ENCODE data around the gene TMEM14A. TPM values are rescaled to one million over a fixed set of nuclear protein-coding genes. Genes with fewer than 3 reads are reported as not detected.

Gene TMEM14A
- total RNA-seq, 3 donors from 2014 or later: 16.5 to 33.2 (median 19.7) TPM

DNA sequence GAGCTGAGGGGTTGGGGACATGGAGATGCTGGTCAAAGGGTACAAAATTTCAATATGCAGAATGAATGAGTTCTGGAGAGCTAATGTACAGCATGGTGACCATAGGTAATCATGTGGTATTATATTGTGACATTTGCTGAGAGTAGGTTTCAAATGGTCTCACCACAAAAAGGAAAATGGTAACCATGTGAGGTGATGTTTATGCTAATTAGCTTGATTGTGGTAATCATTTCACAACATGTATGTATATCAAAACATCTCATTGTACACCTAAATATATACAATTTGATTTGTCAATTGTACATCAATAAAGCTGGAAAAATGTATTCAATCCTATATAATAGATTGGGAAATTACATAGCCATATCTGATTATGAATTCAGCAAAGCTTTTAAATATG is 29.5 kb upstream of the TMEM14A start:
- H3K4me1 ChIP-seq: no peaks in the 10 kb centered on the region
- no peaks in the 10 kb centered on the region for H3K9me3 ChIP-seq
- H3K27me3 ChIP-seq: no peaks in the 10 kb centered on the region
- no peak overlapping the region for H3K27ac ChIP-seq
- H3K4me3 ChIP-seq: no peak overlapping the region
- no peaks in the 10 kb centered on the region for H3K36me3 ChIP-seq
- DNase-seq (ENCODE audit: low spot score in 2 of 2): no peak
- intact Hi-C loops (cut with DNase I; ENCODE audit: low total_unique reads): no loop called here
- TF ChIP-seq POLR2A (IDR thresholded peaks at IDR 0.05) (no peak), POLR2AphosphoS5 (IDR thresholded peaks at IDR 0.05) (no peak), CTCF (IDR thresholded peaks at IDR 0.05) (no peak)

DNA sequence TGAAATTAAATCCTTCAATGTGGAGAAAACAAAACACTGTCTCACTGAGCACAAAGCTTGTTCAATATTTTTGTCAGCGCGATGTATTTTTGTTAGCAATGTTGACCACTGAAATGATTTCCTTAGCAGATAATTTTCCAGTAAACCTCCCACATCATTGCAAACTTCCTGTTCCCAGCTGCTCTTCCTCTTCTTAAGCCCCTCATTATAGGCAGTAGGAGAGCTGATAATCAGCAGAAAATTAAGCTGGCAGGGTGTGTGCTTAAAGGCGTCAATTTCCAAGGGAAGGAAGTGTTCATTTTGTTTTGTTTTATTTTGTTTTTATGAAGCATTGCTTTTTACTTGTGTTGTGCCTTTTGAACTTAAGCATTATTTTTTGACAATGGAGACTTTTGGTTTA is 29.1 kb upstream of the TMEM14A start:
- intact Hi-C loops (cut with DNase I; ENCODE audit: low total_unique reads): no loop called here
- H3K4me3 ChIP-seq: no peak overlapping the region
- H3K27me3 ChIP-seq: no peaks in the 10 kb centered on the region
- H3K9me3 ChIP-seq: no peaks in the 10 kb centered on the region
- H3K27ac ChIP-seq: no peak overlapping the region
- TF ChIP-seq POLR2A (IDR thresholded peaks at IDR 0.05) (no peak), POLR2AphosphoS5 (IDR thresholded peaks at IDR 0.05) (no peak), CTCF (IDR thresholded peaks at IDR 0.05) (no peak)
- DNase-seq (ENCODE audit: low spot score in 2 of 2): no peak
- no peaks in the 10 kb centered on the region for H3K4me1 ChIP-seq
- H3K36me3 ChIP-seq: no peaks in the 10 kb centered on the region

DNA sequence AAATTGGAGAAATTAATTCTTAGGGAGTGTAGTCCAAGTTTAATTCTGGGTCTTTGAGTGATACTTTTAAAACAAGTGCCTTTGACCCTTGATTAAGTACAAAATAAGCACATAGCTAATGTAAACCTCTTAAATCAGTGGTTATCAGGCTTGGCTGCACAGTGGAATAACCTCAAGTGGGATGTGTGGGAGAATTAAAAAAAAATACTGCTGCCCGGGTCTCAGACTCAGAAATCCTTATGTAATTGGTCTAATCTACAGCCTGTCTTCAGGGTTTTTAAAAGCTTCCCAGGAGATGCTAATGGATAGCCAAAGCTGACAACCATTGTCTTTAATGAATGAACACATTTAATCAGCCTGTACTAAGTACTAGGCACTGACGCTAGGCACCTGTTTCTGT is 28.5 kb upstream of the TMEM14A start:
- no peaks in the 10 kb centered on the region for H3K27me3 ChIP-seq
- no peaks in the 10 kb centered on the region for H3K9me3 ChIP-seq
- H3K36me3 ChIP-seq: no peaks in the 10 kb centered on the region
- no peaks in the 10 kb centered on the region for H3K4me1 ChIP-seq
- TF ChIP-seq CTCF (IDR thresholded peaks at IDR 0.05) (no peak), POLR2A (IDR thresholded peaks at IDR 0.05) (no peak), POLR2AphosphoS5 (IDR thresholded peaks at IDR 0.05) (no peak)
- intact Hi-C loops (cut with DNase I; ENCODE audit: low total_unique reads): no loop called here
- no peak for DNase-seq (ENCODE audit: low spot score in 2 of 2)
- no peak overlapping the region for H3K27ac ChIP-seq
- no peak overlapping the region for H3K4me3 ChIP-seq

DNA sequence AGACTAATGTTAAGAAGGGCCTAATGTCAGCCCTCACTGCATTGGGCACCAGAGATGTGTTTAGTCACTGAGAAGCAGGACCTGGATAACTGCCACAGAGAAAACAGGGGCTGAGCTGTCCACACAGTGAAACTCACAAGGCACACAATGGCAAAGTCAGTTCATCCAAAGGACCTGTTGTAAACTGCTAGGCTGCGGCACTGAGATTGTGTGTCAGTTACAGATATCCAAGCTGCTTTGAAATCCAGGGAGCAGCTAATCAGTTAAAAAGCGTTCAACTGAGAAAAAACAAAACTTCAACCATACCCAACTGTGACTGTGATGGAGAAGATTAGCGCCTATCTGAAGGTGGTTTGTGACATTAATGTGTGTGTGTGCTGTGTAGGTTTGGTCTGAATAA is 27.8 kb upstream of the TMEM14A start:
- Histone ChIP-seq H3K27me3 (no peaks in the 10 kb centered on the region), H3K4me3 (no peak overlapping the region), H3K9me3 (no peaks in the 10 kb centered on the region), H3K4me1 (no peaks in the 10 kb centered on the region), H3K36me3 (no peaks in the 10 kb centered on the region), H3K27ac (no peak overlapping the region)
- intact Hi-C loops (cut with DNase I; ENCODE audit: low total_unique reads): no loop called here
- TF ChIP-seq CTCF (IDR thresholded peaks at IDR 0.05) (no peak), POLR2A (IDR thresholded peaks at IDR 0.05) (no peak), POLR2AphosphoS5 (IDR thresholded peaks at IDR 0.05) (no peak)
- DNase-seq (ENCODE audit: low spot score in 2 of 2): no peak

DNA sequence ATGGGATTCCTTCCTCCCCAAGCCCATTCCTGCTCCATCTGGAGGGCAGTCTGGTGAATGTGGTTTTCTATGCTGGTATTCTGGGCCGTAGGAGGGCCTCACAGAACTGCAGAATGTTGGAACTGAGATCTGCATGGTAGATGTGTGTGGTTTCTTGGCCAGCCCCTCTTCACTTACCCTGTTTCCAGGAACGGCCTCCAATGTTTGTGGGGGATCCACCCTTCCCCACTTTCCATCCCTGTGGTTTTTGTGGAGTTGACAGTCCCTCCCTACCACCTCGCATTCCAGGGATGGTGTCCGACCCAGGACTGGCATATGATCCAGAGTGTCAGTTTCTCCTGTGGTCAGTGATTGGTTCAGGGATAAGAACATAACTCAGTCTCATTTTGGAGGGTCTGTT is 26.7 kb upstream of the TMEM14A start:
- intact Hi-C loops (cut with DNase I; ENCODE audit: low total_unique reads): no loop called here
- no peak overlapping the region for H3K27ac ChIP-seq
- no peaks in the 10 kb centered on the region for H3K4me1 ChIP-seq
- no peak for TF ChIP-seq CTCF (IDR thresholded peaks at IDR 0.05)
- TF ChIP-seq POLR2A (IDR thresholded peaks at IDR 0.05): no peak
- no peak for TF ChIP-seq POLR2AphosphoS5 (IDR thresholded peaks at IDR 0.05)
- no peak for DNase-seq (ENCODE audit: low spot score in 2 of 2)
- H3K27me3 ChIP-seq: no peaks in the 10 kb centered on the region
- H3K36me3 ChIP-seq: no peaks in the 10 kb centered on the region
- no peak overlapping the region for H3K4me3 ChIP-seq
- no peaks in the 10 kb centered on the region for H3K9me3 ChIP-seq
